Retinal pigment epithelial cell (primary cell): ENCODE results near the gene PARD3.
A peak's percentile ranks its signal among the peaks of the same experiment; 100 is the strongest.

Experiments used
- DNase-seq: peaks from one replicate; pipeline ENCODE4 v3.0.0-alpha.2; 2010; ENCODE audit warnings: low read depth
- H3K4me3 ChIP-seq: 2 replicates; pipeline ENCODE4 v1.5.1; 2011; ENCODE audit warnings: mild to moderate bottlenecking, low read length, control low read depth, moderate library complexity
- TF ChIP-seq, protein P1 (sequence below): conservative IDR thresholded peaks from 2 replicates; pipeline ENCODE4 v1.5.1; 2011; ENCODE audit warnings: low read depth, low read length, control low read depth, inconsistent platforms

Gene PARD3

DNA sequence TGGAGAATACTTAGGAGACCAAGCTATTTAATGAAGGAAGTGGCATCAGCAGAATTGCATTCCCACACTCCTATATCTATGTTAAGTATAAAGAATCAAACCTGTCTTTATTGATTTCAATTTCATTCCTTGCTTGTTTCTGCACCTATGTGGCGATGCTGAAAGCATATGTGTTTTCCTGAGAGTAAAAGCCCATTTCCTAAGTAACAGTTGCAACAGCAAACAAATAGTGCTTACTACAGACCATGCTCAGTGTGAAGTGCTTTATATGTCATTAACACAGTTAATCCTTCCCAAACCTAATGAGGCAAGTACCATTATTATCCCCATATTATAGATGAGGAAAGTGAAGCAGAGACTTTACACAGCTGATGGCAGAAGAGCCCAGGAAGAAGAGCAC lies 552.1 kb downstream of the PARD3 start:
- TF ChIP-seq, protein P1, sequence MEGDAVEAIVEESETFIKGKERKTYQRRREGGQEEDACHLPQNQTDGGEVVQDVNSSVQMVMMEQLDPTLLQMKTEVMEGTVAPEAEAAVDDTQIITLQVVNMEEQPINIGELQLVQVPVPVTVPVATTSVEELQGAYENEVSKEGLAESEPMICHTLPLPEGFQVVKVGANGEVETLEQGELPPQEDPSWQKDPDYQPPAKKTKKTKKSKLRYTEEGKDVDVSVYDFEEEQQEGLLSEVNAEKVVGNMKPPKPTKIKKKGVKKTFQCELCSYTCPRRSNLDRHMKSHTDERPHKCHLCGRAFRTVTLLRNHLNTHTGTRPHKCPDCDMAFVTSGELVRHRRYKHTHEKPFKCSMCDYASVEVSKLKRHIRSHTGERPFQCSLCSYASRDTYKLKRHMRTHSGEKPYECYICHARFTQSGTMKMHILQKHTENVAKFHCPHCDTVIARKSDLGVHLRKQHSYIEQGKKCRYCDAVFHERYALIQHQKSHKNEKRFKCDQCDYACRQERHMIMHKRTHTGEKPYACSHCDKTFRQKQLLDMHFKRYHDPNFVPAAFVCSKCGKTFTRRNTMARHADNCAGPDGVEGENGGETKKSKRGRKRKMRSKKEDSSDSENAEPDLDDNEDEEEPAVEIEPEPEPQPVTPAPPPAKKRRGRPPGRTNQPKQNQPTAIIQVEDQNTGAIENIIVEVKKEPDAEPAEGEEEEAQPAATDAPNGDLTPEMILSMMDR = peak; percentile 37
- H3K4me3 ChIP-seq = no peak overlapping the region
- DNase-seq = peak; percentile 13

DNA sequence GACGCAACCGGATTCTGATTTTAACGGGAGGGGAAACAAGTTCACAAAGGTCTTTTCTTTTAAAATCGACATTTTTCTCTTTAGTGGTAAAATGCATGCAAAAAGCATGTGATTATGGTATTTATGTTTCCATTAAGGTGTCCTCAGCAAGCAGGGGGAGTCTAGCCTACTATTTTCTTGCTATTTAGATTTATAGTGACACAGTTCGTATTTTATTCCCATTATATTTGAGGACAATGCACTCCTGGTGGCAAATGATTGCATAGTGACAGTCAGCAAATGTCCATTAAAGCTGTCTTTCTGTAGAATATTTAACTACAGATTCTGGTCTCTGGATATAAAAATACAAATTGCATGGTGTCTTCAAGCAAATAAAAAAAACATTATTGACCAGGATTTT lies 554.2 kb downstream of the PARD3 start:
- no peak overlapping the region for H3K4me3 ChIP-seq
- TF ChIP-seq, protein P1 = no peak
- no peak for DNase-seq

DNA sequence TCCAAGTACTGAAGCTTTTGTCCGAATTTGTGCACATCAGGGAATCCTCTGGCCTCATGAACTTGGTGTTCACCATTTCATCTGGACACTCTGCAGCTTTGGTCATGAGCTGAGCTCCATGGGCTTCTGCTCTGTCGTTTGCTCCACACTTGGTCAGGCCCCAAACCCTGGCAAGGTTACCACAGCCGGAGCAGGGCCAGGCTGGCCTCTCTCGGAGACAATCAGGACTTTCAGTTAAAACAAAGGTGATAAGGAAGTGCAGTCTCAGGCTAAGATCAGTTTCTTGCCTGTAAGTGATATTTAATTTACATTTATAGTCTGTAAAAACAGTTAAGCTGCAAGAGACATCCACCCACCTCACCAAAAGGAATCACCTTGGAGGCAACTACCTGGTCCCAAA lies 558.9 kb downstream of the PARD3 start:
- H3K4me3 ChIP-seq = no peak overlapping the region
- TF ChIP-seq, protein P1 = no peak
- no peak for DNase-seq

DNA sequence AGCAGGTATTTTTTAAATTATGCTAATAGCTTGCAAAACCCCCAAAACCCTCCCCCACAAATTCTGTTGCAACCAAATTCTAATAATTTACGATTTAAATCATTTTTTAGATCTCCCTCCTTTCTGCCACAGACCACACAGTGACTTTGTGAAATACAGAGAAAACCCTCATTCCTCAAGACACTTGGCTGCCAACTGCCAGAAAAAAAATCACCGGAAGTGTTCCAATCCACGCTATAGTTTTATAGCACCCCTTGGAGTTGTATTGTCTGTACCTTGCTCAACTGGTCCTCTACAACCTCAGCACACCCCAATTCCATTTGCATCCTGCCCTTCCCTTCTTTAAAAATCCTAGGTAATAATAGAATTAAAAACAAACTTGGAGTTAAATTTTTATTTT lies 560.1 kb downstream of the PARD3 start:
- TF ChIP-seq, protein P1 = no peak
- no peak for DNase-seq
- H3K4me3 ChIP-seq = no peak overlapping the region

DNA sequence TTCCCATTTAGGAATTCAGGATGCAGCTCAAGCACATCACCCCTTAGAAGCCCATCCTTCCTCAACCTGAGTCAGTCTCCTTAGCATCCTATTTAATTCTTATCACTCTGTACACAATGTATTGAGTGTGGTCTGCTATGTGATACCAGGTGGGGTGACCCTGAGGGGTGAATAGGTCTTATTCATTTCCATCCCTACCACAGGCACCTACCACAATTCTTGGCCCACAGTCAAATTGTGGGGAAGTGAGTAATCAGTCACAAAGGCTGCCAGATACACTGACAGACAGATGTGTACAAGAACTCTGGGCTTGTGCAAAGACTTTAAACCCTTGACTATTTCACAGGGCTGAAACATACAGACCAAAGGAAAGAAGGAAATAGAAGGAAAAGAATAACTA lies 560.5 kb downstream of the PARD3 start:
- TF ChIP-seq, protein P1 = no peak
- no peak overlapping the region for H3K4me3 ChIP-seq
- DNase-seq = peak; percentile 34

DNA sequence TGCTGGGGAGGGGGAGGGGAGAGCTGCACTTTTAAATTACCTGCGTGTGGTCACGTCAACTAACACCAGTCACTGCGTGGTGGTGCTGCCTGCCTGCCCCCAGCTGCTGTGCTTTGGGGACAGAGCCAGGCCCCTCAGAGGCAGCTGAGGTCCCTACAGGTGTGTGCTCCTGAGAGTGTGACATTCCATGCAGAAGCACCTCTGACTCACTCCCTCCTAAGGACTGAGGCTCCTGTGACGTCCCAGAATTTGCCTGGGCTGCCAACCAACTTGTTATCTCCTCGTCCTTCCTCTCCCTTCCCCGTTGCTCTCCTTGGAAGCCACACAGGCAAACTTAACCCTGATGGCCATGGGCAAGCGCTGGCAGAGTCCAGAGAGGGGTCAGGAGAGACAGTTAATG lies 563.0 kb downstream of the PARD3 start:
- TF ChIP-seq, protein P1 = no peak
- no peak for DNase-seq
- no peak overlapping the region for H3K4me3 ChIP-seq

DNA sequence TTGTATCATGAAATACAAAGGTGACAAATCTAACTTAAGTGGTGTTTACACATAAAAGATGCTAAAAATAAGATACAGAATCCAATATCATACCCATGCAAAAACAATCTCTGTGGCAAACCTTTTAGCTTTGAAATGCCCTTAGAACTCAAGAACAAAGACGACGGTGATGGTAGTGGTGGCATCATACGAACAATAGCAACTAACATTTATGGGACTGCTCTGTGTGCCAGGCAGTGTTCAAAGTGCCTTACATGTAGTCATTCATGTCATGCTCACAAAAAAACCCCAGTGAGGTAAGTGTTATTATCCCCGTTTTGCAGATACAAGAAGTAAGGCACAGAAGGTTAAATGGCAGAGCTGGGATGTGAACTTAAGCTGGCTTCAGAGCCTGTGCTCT lies 563.9 kb downstream of the PARD3 start:
- no peak for DNase-seq
- no peak overlapping the region for H3K4me3 ChIP-seq
- TF ChIP-seq, protein P1 = no peak
